NCI-H1436 treated with DMSO at 0.1 percent for 48 hours (cell line): Measurements from ENCODE around the gene PTGDS.

Experiments used
- DNase-seq: peaks from one replicate; lab custom pipeline; 2025; lab: John Stamatoyannopoulos, UW

PTGDS gene

GRCh38 chr9:137009938-137010732 is 32.8 kb downstream of the PTGDS start:
- no peak for DNase-seq

DNA sequence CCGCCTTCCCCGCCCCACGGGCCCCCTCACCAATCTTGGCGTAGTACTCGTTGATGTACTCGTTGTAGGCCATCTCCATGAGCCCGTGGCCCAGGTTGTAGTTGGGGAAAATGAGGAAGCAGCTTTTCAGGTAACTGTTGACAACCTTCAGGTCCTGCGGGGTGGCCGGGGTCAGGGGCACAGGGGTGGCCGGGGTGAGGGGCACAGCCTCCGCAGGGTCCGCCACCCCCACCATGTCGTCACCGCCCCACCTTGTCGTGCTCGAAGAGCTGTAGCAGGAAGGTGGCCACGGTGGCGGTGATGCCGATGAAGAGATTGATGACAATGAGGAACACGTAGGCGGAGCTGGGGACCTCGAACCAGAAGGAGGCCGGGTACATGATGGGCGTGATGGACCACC is 33.9 kb downstream of the PTGDS start:
- no peak for DNase-seq

DNA sequence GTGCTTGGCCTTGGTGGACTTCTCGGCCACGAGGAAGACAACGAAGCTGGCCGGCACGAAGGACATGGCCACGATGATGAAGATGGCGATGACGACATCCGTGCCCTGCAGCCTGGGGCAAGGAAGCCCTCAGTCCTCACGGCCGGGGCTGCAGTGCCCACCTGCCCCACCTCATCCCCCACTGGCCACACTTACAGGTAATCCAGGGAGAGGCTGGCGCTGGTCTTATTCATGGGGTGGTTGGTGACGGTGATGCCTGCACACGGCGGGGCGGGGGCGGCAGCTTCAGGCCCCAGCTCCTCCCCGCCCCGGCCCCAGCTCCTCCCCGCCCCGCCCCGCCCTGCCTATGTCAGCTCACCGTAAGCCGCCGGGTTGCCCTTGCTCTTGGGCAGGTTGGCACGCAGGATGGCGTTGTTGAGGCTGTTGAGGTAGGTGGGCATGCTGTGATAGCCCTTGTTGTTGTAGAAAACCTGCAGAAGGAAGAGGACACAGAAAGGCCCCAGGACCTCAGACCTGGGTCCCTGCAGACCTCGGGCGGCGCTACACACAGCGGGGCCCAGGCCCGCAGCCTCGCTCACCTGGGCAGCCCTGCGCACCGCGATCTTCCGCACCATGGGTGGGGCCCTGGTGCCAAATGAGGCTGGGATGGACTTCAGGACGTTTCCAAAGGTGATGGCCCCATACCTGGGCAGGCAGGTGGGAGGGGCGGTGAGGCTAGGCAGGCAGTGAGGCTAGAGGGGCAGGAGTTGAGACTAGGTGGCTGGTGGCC is 34.8 kb downstream of the PTGDS start:
- DNase-seq: no peak

DNA sequence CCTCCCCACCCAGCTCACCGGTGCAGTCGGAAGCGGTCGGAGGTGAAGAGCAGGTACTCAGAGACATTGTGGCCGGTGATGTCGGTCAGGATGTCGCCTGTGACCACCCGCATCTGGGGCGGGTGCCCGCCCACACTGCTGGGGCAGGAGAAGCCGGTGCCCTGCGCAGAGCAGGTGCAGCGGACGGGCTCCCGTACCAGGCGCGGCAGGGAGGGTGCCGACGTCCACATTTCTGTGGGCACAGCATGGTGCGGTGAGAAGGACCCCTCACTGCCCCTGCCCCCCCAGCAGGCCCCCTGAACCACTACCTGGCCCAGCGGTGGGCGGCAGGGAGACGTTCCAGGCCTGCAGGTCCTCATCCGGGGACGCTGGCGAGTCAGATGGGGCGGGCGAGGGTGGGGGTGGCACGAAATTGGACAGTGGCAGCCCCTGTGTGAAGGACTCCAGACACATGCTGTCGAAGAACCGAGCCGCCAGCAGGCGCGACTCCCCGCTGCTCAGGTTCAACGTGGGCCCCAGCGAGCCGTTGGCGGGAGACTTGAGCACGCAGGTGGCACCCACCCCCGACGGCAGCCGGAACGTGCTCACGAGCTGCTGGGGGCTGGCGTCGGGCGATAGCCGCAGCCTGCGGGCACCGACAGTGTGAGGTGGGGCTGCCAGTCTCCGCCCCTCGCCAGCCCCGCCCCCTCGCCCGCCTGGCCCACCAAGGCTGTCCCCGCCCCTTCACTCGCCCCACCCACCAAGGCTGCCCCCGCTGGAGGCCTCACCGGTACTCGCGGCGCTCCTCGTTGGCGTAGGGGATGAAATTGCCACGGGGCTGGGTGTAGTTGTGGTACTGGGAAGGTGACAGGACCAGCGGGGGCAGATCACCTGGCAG is 35.6 kb downstream of the PTGDS start:
- DNase-seq: no peak

DNA sequence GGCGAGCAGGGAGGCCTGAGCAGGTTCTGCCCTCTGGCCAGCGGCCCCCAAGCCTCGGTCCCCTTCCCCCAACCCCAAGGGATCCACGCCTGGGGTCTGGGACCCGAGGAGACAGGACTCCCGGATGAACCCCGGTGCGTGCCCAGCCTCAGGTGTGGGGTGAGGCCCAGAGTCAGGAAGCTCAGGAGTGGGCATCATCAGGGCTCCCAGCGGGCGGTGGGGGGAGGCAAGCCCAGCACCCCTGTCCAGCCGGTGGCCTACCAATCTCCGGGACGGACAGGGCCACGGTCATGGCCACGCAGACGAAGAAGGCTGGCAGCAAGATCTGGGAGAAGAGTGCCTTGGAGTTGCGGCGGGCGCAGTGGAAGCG is 36.3 kb downstream of the PTGDS start:
- DNase-seq: no peak

GRCh38 chr9:137014166-137014565 is 36.9 kb downstream of the PTGDS start:
- DNase-seq: no peak

GRCh38 chr9:137014776-137015539 is 37.7 kb downstream of the PTGDS start:
- DNase-seq: no peak

DNA sequence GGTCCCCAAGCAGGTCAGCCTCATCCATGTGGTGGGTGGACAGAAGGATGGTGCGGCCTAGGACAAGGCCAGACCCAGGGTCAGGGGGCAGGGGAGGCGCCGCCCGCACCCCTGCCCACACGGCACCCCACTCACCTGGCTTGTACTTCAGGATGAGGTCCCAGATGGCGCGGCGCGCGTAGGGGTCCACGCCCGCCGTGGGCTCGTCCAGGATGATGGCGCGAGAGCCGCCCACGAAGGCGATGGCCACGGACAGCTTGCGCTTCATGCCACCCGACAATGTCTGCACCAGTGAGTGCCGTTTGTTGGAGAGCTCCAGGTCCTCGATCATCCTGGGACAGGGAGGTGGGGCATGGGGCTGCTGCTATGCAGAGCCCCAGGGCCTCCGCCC is 38.2 kb downstream of the PTGDS start:
- no peak for DNase-seq

GRCh38 chr9:137015976-137016375 is 38.7 kb downstream of the PTGDS start:
- no peak for DNase-seq

- DNase-seq: no peak
Measured at GRCh38 chr9:137016436-137016835, 39.1 kb downstream of the PTGDS start.

GRCh38 chr9:137017071-137017470 is 39.8 kb downstream of the PTGDS start:
- no peak for DNase-seq

GRCh38 chr9:137017791-137018497 is 40.6 kb downstream of the PTGDS start:
- DNase-seq: no peak

- no peak for DNase-seq
Measured at GRCh38 chr9:137018761-137019559, 41.7 kb downstream of the PTGDS start.

DNA sequence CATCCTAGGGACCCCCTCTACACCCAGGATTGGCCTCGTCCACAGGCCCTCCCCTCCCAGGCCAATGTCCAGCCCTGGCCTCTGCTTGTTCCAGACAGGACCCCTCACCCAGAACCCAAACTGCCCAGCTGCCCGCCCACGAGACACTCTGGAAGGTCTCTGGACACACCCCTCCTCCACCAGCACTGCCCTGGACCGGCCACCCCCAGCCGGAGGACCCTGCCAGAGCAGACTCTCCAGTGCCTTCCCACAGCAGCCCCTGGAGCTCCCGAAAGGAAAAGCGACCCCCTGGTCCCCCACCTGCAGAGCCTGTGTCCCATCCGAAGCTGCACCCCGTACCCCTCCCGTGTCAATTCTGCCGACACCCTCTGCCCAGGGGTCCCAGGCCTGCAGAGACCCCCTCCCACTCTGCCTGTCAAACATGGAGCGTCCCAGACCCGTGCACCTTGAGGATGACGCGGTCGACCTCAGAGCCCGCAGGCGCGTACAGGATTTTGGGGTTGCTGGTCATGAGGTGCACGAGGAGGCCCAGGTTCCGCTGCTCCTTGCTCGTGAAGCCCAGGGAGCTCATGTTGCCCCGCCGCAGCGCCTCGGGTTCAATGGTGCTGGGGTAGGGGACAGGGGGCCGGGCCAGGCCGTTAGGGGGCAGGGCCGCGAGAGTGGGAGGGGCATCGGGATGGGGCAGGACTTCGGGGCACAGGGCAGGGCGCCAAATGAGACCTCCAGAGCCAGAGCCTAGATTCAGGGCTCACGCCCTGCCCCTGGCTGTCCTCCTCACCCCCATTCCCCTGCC is 42.8 kb downstream of the PTGDS start:
- DNase-seq: no peak

DNA sequence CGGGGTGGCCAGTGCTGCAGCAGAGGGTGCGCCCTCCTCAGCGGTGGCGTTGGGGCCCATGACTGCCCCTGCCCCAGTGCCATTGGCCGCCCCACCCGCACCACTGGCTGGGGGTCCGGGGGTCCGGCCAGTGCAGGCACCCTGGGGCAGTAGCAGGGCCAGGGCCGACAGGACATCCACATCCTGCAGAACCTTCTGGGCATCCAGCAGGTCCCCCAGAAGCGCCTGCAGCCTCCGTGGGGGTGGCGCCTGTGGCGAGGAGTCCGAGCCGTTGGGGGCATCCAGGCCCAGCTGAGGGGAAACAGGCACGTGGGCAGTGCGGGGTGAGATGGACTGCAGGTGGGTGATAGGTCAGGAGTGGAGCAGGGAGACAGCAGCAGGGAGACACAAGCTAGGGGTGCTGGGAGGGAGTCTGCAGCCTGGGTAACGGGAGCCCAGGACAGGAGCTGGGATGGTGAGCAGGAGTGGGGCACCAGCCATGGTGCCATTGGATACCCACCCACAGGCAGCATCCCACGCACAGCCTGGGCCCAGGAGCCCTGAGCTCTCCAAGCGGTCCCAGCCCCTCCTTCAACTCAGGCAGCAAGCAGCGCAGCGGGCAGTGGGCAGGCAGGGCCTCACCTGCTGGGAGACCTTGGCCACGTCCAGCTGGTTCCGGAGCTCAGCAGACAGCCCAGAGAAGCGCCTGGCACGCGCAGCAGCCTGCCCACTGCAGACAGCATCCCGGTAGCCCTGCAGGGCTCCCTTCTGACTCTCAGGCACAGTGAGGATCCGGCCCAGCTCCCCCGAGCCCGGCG is 43.7 kb downstream of the PTGDS start:
- no peak for DNase-seq

- DNase-seq: no peak
Measured at GRCh38 chr9:137021568-137021978, 44.3 kb downstream of the PTGDS start.

DNA sequence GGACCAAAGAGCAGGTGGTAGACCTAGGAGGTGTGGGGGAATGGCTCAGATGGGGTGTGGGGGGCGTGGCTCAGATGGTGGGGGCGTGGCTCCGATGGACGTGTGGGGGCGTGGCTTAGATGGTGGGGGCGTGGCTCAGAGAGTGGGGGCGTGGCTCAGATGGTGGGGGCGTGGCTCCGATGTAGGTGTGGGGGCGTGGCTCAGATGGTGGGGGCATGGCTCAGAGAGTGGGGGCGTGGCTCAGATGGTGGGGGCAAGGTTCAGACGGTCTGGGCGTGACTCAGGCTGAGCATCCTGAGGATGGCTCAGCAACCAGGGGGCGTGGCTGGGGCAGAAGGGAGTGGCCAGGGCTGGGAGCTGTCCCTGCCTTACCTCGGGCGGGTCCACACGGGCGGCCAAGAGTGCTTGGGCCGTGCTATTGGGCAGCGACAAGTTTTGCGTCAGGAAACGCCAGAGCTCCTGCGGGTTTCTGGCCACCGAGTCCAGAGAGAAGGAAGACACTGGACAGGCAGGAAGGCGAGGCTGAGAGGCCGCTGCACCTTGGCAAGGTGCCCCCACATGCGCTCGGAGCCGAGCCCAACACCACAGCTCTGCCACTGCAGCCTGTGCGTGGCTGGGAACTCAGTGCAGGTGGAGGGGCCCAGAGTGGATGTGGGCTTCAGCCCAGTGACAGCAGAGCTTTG is 44.8 kb downstream of the PTGDS start:
- DNase-seq: no peak

GRCh38 chr9:137022662-137023008 is 45.3 kb downstream of the PTGDS start:
- DNase-seq: no peak
